Kidney epithelial cell (primary cell): ENCODE data around the gene LHCGR. TPM values are rescaled to one million over a fixed set of nuclear protein-coding genes. Genes with fewer than 3 reads are reported as not detected.

ENCODE experiments used
- DNase-seq: peaks from one replicate; pipeline ENCODE4 v3.0.0-alpha.2; 2010; ENCODE audit warnings: low read depth
- H3K27me3 ChIP-seq: 2 replicates; pipeline ENCODE4 v1.6.0; 2011; ENCODE audit warnings: low read length; ENCODE audit not compliant: control insufficient read depth, insufficient read depth
- H3K36me3 ChIP-seq: 2 replicates; pipeline ENCODE4 v1.5.1; 2011; ENCODE audit warnings: low read length; ENCODE audit not compliant: control insufficient read depth, insufficient read depth
- H3K4me3 ChIP-seq: 2 replicates; pipeline ENCODE4 v1.5.1; 2011; ENCODE audit warnings: low read depth, mild to moderate bottlenecking, control low read depth, low read length
- total RNA-seq: library from RNA; depleted of rRNA; stranded (reverse); fragments of >200 nt; gene quantifications from 2 replicates; pipeline ENCODE4 v1.2.3, GENCODE V29; 2015
- TF ChIP-seq, protein P1 (sequence below): IDR thresholded peaks from 2 replicates; pipeline ENCODE4 v1.5.1; 2011; ENCODE audit warnings: mild to moderate bottlenecking, moderate library complexity, low read length, control low read depth, inconsistent platforms; ENCODE audit not compliant: insufficient read depth, poor library complexity, severe bottlenecking

LHCGR gene
- total RNA-seq, 1 donor from 2014 or later = not detected

DNA sequence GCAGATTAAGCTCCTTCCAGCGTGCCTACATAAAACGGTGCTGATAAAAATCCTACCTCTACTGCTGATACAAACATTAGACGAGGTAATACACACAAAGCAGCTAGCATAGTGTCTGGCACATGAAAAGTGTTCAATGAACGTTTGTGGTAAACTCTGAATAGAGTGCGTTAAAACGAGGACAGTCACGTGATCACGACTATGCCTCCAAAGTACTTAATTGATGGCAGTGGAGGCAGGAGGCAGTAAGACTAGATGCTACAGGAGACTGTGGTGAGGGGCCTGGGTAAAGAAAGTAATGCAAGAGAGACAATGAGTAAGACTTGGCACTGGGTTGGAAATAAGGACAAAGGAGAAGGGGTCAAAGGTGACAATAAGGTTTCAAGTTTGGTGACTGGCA, 32.1 kb upstream of the LHCGR start:
- no peak overlapping the region for H3K4me3 ChIP-seq
- DNase-seq = no peak
- H3K36me3 ChIP-seq = no peaks in the 10 kb centered on the region
- TF ChIP-seq, protein P1, sequence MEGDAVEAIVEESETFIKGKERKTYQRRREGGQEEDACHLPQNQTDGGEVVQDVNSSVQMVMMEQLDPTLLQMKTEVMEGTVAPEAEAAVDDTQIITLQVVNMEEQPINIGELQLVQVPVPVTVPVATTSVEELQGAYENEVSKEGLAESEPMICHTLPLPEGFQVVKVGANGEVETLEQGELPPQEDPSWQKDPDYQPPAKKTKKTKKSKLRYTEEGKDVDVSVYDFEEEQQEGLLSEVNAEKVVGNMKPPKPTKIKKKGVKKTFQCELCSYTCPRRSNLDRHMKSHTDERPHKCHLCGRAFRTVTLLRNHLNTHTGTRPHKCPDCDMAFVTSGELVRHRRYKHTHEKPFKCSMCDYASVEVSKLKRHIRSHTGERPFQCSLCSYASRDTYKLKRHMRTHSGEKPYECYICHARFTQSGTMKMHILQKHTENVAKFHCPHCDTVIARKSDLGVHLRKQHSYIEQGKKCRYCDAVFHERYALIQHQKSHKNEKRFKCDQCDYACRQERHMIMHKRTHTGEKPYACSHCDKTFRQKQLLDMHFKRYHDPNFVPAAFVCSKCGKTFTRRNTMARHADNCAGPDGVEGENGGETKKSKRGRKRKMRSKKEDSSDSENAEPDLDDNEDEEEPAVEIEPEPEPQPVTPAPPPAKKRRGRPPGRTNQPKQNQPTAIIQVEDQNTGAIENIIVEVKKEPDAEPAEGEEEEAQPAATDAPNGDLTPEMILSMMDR = no peak
- no peaks in the 10 kb centered on the region for H3K27me3 ChIP-seq

- no peaks in the 10 kb centered on the region for H3K36me3 ChIP-seq
- no peak for DNase-seq
- H3K27me3 ChIP-seq = no peaks in the 10 kb centered on the region
- TF ChIP-seq, protein P1 = no peak
- no peak overlapping the region for H3K4me3 ChIP-seq
Observed at GRCh38 chr2:48781366-48781765, 25.8 kb upstream of the LHCGR start.

GRCh38 chr2:48779019-48779716, 23.6 kb upstream of the LHCGR start:
- Histone ChIP-seq H3K36me3 (no peaks in the 10 kb centered on the region), H3K4me3 (no peak overlapping the region), H3K27me3 (no peaks in the 10 kb centered on the region)
- TF ChIP-seq, protein P1 = no peak
- no peak for DNase-seq

DNA sequence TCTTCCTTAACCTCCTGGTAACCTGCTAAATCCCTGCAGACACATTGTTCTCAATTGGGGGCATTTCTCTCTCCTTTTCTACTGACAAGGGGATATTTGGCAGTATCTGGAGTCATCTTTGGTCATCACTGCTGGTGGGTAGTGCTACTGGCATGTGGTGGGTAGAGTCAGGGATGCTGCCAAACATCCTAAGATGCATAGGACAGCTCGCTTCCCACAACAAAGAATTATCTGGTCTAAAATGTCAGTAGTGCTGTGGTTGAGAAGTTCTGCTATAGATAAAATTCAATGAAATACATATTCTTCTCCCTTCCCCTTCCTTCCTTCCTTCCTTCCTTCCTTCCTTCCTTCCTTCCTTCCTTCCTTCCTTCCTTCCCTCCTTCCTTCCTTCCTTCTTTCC, 18.7 kb upstream of the LHCGR start:
- DNase-seq = no peak
- Histone ChIP-seq H3K36me3 (no peaks in the 10 kb centered on the region), H3K4me3 (no peak overlapping the region), H3K27me3 (no peaks in the 10 kb centered on the region)
- TF ChIP-seq, protein P1 = no peak

DNA sequence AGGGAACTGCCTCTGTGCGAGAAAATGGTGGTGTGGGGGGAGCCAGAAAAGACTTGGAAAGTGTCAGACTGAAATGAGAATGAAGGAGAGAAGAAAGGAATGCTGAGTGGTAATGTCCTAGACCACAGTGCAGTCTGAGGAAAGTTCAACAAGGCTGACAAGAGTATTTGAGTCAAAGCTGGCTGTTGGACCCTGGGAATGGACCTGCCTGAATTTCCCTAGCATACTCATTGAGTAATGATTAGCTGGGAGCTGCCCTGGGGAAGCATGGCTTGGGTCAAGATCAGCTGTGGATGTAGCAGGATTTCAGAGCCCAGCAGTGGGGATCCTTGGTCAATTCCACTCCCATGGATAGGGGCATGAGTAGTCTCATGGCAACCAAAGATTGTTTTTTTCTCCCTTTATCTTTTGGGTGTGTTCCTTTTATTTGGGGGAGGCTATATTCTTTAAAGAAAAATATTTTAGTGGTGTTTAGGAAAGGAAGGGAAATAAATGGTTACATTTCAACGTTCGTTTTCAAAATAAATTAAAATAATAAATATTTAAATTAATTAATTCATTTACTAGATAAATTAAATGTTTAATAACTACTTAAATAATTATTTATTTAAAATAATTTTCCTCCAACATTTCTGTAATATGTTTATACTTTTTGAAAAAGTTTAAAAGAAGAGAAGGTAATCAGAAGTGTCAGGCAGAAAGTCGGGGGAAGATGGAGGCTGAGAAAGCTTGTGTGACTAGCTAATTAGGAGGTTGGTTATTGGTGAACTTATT, 15.9 kb upstream of the LHCGR start:
- no peaks in the 10 kb centered on the region for H3K36me3 ChIP-seq
- no peak overlapping the region for H3K4me3 ChIP-seq
- TF ChIP-seq, protein P1 = no peak
- DNase-seq = no peak
- no peaks in the 10 kb centered on the region for H3K27me3 ChIP-seq
